HG02884 (cell line): Measurements from ENCODE around the gene KANSL1L.

Experiments
- ATAC-seq: cut with Tn5 transposase; IDR thresholded peaks from one replicate; pipeline ENCODE4 v1.9.1; 2021; ENCODE audit warnings: mild to moderate bottlenecking, moderate library complexity; ENCODE audit not compliant: unreplicated experiment

The KANSL1L gene

GRCh38 chr2:210072922-210073509, 98.2 kb downstream of the KANSL1L start:
- peak; percentile 88 for ATAC-seq

DNA sequence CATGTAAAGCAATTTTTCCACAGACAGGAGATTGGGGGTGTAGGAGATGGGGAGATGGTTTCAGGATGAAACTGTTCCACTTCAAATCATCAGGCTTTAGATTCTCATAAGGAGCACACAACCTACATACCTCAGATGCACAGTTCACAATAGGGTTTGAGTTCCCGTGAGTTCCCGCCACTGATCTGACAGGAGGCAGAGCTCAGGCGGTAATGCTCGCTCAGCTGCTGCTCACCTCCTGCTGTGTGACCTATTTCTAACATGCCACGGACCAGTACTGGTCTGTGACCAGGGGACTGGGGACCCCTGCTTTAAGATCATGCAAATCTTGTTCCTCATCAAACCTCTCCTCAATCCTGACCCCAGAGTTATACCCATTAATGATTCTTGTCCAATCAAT, 98.7 kb downstream of the KANSL1L start:
- no peak for ATAC-seq

DNA sequence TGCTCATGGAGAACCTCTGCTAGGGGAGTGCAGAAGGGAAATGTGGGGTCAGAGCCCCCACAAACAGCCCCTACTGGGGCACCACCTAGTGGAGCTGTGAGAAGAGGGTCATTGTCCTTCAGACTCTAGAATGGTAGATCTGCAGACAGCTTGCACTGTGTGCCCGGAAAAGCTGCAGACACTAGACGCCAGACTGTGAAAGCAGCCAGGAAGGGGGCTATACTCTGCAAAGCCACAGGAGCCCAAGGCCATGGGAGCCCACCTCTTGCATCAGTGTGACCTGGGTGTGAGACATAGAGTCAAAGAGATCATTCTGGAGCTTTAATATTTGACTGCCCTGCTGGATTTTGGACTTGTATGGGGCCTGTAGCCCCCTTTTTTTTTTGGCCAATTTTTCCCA, 107.9 kb downstream of the KANSL1L start:
- ATAC-seq, result no peak

- ATAC-seq, result no peak
Measured at GRCh38 chr2:210055825-210056224, 115.4 kb downstream of the KANSL1L start.

- ATAC-seq, result no peak
Measured at GRCh38 chr2:210054696-210055095, 116.5 kb downstream of the KANSL1L start.

- ATAC-seq, result no peak
Measured at GRCh38 chr2:210050885-210051284, 120.3 kb downstream of the KANSL1L start.

DNA sequence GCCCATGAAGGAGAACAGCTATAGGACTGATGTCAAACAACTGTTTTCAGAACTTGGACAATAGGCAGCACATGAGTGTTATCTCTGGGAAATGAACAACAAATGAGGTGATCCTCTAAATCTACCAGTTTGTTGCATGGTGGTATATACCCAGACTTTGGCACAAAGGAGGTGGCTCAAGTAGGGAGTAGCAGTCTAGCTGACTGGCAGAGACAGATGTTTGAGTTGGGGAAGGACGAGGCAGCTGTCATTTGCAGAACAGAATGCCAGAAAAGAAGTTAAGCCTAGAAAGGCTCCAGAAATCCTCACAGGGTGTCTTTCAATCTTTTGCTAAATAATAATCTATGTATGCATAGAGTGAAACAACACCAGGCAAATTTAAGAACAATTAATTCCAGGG, 121.4 kb downstream of the KANSL1L start:
- no peak for ATAC-seq

DNA sequence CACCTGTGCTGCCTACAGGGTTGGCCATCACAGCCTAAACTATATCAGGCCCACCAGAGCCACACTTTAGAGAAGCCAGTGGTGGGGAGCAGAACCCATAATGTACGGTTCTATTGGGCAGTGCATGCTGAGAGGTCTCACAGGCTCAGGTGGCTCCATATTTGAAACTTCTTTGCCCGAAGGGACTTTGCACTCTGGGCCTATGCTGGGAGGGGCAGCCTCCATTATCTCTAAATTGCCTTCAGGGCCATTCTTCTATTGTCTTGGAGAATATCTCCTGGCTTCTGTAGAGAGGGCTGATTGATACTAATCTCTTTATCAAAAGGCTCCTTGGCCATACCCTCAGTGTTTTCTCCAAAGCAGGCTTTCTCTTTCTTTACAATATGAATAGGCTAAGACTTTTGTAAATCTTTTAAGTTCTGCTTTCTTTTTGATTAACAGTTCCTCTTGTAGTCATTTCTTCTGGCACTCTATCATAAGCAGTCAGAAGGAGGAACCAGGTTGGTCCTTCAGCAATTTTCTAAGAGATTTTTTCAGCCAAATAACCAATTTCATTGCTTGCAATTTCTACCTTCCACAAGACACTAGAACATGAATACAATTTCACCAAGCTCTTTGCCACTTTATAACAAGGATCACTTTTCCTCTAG, 124.2 kb downstream of the KANSL1L start:
- ATAC-seq, result no peak

GRCh38 chr2:210038078-210038477, 133.1 kb downstream of the KANSL1L start:
- ATAC-seq, result no peak

- ATAC-seq, result no peak
Measured at GRCh38 chr2:210035679-210036078, 135.5 kb downstream of the KANSL1L start.

- no peak for ATAC-seq
Measured at GRCh38 chr2:210034087-210034683, 137.0 kb downstream of the KANSL1L start.

DNA sequence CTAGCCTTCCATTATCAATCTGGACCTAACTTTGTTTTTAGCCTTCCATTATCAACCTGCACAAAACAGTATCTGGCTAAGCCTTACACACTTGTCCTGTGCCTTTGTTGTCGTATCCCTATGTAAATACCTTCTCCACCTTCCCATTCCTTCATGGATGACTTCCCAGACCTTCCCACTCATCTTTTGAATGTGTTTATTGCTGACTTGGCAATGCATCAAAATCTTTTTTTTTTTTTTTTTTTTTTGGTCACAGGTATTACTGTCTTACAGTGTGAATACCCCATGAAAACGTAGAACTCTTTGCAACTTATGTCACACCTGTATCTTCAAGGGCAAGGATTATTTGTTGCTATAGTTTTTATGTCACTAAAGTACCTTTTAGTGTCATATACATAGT, 143.0 kb downstream of the KANSL1L start:
- no peak for ATAC-seq

DNA sequence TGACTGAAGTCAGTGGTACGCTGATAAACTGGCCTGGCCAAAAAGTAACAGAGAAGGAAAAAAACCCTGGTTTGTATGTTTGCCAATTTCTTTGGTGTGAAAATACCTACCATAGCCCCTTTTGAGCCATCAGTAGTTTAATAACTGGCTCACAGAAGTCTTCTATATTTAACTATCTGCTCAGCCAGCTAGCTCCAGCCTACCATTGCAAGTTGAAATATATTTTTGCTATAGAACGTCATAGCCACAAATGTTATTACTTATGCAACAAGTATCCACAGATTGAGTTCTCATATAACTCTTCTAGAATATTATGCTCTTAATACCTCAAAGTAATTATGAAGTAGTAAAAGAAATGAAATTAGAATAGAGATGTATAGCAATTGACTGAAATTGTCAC, 143.6 kb downstream of the KANSL1L start:
- ATAC-seq, result no peak

DNA sequence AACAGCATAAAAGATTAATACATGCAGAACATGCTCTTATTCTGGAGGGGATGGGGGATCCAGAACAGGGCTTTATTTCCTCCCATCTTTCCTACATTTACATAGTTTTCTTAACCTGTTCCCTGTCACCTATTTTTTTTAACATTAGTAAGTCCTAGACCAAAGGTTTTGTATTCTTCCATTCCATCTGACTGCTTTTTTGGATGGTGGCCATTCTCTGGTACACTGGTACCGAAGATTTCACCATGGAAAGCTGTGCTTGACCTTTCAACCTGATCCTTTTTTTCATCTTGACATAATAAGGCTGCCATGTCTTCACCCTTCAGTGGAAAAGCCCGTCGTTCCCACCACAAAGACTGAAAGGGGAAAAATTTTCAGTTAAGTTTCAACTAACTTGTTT, 148.4 kb downstream of the KANSL1L start:
- no peak for ATAC-seq

- ATAC-seq, result no peak
Measured at GRCh38 chr2:210020138-210020537, 151.1 kb downstream of the KANSL1L start.

GRCh38 chr2:210009896-210010295, 161.3 kb downstream of the KANSL1L start:
- no peak for ATAC-seq

GRCh38 chr2:210009126-210009525, 162.1 kb downstream of the KANSL1L start:
- ATAC-seq, result no peak

DNA sequence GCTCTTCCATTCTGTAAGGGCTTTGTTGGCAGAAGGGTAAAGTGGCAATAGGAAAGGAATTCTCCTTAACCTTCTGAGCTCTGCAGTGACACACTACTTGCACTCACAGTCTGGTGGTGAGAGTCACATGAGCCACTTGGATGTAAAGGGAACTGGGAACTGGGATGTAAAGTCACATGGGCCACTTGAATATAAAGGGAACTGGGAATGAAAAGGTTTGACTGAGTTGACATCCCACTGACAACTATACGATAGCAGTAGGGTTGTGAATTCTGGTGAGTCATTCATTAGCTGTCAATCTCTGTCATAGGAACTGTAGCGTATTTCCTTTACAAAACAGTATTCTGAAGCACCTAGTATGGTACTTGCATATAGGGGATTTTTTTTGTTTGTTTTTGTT, 163.3 kb downstream of the KANSL1L start:
- ATAC-seq, result no peak

DNA sequence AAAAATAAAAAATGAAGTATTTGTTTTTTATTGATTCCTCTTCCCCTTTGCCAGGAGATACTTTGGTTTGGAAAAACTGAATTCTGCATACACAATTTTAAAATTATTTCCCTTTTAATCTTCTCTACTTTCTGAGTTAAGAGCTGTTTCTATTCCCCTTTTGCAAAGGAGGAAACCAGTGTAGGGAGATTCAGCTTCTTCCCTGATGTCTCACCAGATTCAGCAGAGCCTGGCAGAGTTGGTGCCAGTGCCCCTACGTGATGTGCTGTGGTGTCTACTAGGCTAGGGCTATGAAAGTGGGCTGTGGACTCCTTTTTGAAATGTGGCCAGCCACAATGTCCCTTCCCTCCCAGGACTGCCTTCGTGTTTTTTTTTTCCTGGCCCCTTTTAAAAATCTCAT, 166.3 kb downstream of the KANSL1L start:
- ATAC-seq, result no peak

- ATAC-seq, result no peak
Measured at GRCh38 chr2:210003359-210003758, 167.8 kb downstream of the KANSL1L start.

DNA sequence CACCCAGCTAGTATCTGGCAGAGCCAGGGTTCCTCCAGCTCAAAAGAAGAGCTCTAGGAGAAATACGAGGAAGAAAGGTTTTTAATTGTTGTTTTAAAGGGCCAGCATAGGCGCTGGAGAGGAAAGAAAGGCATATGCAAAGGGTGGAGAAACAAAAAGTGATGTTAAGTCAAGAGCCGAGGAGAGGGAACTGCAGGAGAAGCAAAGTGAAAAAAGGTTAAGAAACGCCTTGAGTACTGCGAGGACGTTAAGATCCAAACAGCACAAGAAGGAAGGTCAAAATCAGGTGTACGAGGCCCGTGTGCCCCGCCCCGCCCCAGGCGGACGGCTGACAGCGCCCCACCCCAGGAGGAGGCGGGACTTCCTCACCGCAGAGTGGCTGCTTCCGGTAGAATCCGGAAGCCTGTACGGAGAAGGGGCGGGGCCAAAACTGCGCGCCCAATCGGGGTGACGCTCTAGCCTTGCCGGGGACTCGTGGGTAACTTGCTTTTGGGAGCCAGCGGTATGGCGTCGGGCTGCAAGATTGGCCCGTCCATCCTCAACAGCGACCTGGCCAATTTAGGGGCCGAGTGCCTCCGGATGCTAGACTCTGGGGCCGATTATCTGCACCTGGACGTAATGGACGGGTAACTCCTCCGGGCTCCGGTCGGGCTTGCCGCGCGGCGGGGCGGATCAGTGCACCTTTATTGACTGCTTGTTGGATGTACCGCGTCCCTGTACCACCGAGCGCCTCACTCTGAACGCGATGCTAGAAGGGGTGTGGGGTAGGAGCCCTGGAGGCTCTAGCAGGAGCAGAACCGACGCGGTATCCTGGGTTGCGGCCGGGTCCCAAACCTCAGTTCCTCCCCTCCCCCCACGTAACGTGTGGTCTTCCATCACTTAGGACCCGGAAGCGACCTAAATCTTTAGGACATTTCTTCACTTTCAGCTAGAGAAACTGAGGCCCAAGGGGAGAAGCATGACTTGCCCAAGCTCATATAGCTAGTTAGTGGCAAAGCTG, 168.8 kb downstream of the KANSL1L start, which contains the start of gene RPE:
Gene RPE (plus strand): TSS at position 481 of the 1,000 bp plus-strand sequence. CDS start 24 bp downstream, at position 505.
- peak; percentile 99 for ATAC-seq
